PC-9 (cell line): ENCODE data around the gene GULP1. TPM values are rescaled to one million over a fixed set of nuclear protein-coding genes. Genes with fewer than 3 reads are reported as not detected.
A peak's percentile ranks its signal among the peaks of the same experiment; 100 is the strongest.

Source experiments
- BruUV-seq: library from RNA; stranded (reverse); fragments of 400-500 nt; replicated peaks from 2 replicates; lab custom pipeline; 2021; lab: Mats Ljungman, UMichigan
- CTCF ChIA-PET: fragments of 300-600 bp; sonication (Branson Sonifier 250); formaldehyde crosslinking; loops from one replicate; lab custom pipeline; 2022; ENCODE audit warnings: antibody characterized with exemption; lab: Charles Lee
- POLR2A ChIA-PET: fragments of 300-600 bp; sonication (Branson Sonifier 250); formaldehyde crosslinking; loops from one replicate; lab custom pipeline; 2022; ENCODE audit warnings: antibody characterized with exemption; ENCODE audit not compliant: unreplicated experiment; lab: Charles Lee
- DNase-seq, 2 experiments: peaks; one replicate each; pipeline versions ENCODE4 v3.0.0 to v3.0.0-alpha.2; 2015 to 2022; ENCODE audit warnings: mixed read lengths in 1 of 2
- H2AFZ ChIP-seq: fragments of 200-600 bp; sonication (generic); 2 replicates; pipeline ENCODE4 v1.8.1; 2017; ENCODE audit warnings: antibody characterized with exemption
- H3F3A ChIP-seq: fragments of 200-600 bp; sonication (generic); 2 replicates; pipeline ENCODE4 v1.8.1; 2017; ENCODE audit warnings: antibody characterized with exemption, mild to moderate bottlenecking, low read depth; ENCODE audit not compliant: insufficient read depth
- H3K27ac ChIP-seq: fragments of 200-600 bp; sonication (generic); 2 replicates; pipeline ENCODE4 v1.6.1; 2016; ENCODE audit warnings: mixed run types
- H3K27me3 ChIP-seq: fragments of 200-600 bp; sonication (generic); 2 replicates; pipeline ENCODE4 v1.6.1; 2016; ENCODE audit warnings: low read depth, mixed run types; ENCODE audit not compliant: insufficient read depth
- H3K36me3 ChIP-seq: fragments of 200-600 bp; sonication (generic); 2 replicates; pipeline ENCODE4 v1.6.1; 2016; ENCODE audit warnings: low read depth, mixed run types
- H3K4me1 ChIP-seq: fragments of 200-600 bp; sonication (generic); replicated peaks from 2 replicates; pipeline ENCODE4 v1.6.1; 2016; ENCODE audit warnings: mixed run types; ENCODE audit not compliant: insufficient read depth
- H3K4me2 ChIP-seq: fragments of 200-600 bp; sonication (generic); 2 replicates; pipeline ENCODE4 v1.6.1; 2017; ENCODE audit warnings: mixed run types
- H3K4me3 ChIP-seq: fragments of 200-600 bp; sonication (generic); 2 replicates; pipeline ENCODE4 v1.6.1; 2016; ENCODE audit warnings: mixed run types
- H3K79me2 ChIP-seq: fragments of 200-600 bp; sonication (generic); 2 replicates; pipeline ENCODE4 v1.6.1; 2017; ENCODE audit warnings: low read depth, mixed run types
- H3K9me2 ChIP-seq: fragments of 200-600 bp; sonication (generic); 2 replicates; pipeline ENCODE4 v1.8.1; 2017; ENCODE audit warnings: mild to moderate bottlenecking; ENCODE audit not compliant: insufficient read depth
- H3K9me3 ChIP-seq: fragments of 200-600 bp; sonication (generic); 2 replicates; pipeline ENCODE4 v1.8.1; 2016; ENCODE audit warnings: low read depth; ENCODE audit not compliant: insufficient read depth
- H4K20me1 ChIP-seq: fragments of 200-600 bp; sonication (generic); 2 replicates; pipeline ENCODE4 v1.8.1; 2017; ENCODE audit not compliant: insufficient read depth
- CTCF ChIP-seq: fragments of 200-600 bp; sonication (generic); conservative IDR thresholded peaks from 2 replicates; pipeline ENCODE4 v1.6.1; 2017; ENCODE audit warnings: mixed run types, antibody characterized with exemption, mild to moderate bottlenecking, moderate library complexity
- EZH2 ChIP-seq: fragments of 200-600 bp; sonication (generic); IDR thresholded peaks from 2 replicates; pipeline ENCODE4 v1.8.0; 2017; ENCODE audit warnings: antibody characterized with exemption, low read depth
- intact Hi-C: fragments of 100-400 bp; cut with micrococcal nuclease; formaldehyde crosslinking; loops from one replicate; pipeline ENCODE4 v1.10.0; 2022; ENCODE audit not compliant: unreplicated experiment
- total RNA-seq: library from RNA; stranded (reverse); gene quantifications from 2 replicates; pipeline ENCODE4 v1.2.3, GENCODE V29; 2021

GULP1 gene
- total RNA-seq, 1 experiment from 2014 or later, result 38.0 TPM

- intact Hi-C loops, result no loop called here
- no peaks in the 10 kb centered on the region; the same call in 1 of the 2 replicates for H3K9me3 ChIP-seq
- no peaks in the 10 kb centered on the region for H3K79me2 ChIP-seq
- H3K36me3 ChIP-seq, result 0 out of 2 replicates have a peak, but pooled peaks cover 6% of the 10 kb centered on the region
- peaks cover 6% of the 10 kb centered on the region; the same call in 1 of the 2 replicates for H3K4me1 ChIP-seq
- peak in 1 of 2 experiments; percentile 37 for DNase-seq
- H3K27me3 ChIP-seq, result no peaks in the 10 kb centered on the region
- TF ChIP-seq CTCF, result no peak
- TF ChIP-seq EZH2, result no peak
- BruUV-seq, result no TSS peak
- no peaks in the 10 kb centered on the region for H4K20me1 ChIP-seq
- H3K9me2 ChIP-seq, result no peaks in the 10 kb centered on the region
- CTCF ChIA-PET, result no interaction called here
- H3K27ac ChIP-seq, result no peak overlapping the region
- peaks cover 12% of the 10 kb centered on the region; the same call in 1 of the 2 replicates for H3F3A ChIP-seq
- H2AFZ ChIP-seq, result no peak overlapping the region
- POLR2A ChIA-PET, result no interaction called here
- no peak overlapping the region for H3K4me3 ChIP-seq
- no peak overlapping the region for H3K4me2 ChIP-seq
These were observed 11.8 kb downstream of the GULP1 start for GRCh38 chr2:188303363-188304031.

- no peaks in the 10 kb centered on the region for H3K4me1 ChIP-seq
- no TSS peak for BruUV-seq
These were observed 13.6 kb downstream of the GULP1 start for GRCh38 chr2:188305271-188305670.

GRCh38 chr2:188306271-188306670 lies 14.6 kb downstream of the GULP1 start:
- H4K20me1 ChIP-seq, result no peaks in the 10 kb centered on the region
- no peaks in the 10 kb centered on the region for H3K9me3 ChIP-seq
- DNase-seq, result no peak
- no peaks in the 10 kb centered on the region for H3K9me2 ChIP-seq
- no peaks in the 10 kb centered on the region for H3K4me1 ChIP-seq
- H3F3A ChIP-seq, result no peaks in the 10 kb centered on the region
- ChIA-PET CTCF (no interaction called here), POLR2A (no interaction called here)
- H3K4me3 ChIP-seq, result no peak overlapping the region
- no peak overlapping the region for H3K27ac ChIP-seq
- no TSS peak for BruUV-seq
- no peak for TF ChIP-seq EZH2
- TF ChIP-seq CTCF, result no peak
- intact Hi-C loops, result no loop called here
- no peaks in the 10 kb centered on the region for H3K79me2 ChIP-seq
- H2AFZ ChIP-seq, result no peak overlapping the region
- no peaks in the 10 kb centered on the region for H3K27me3 ChIP-seq
- H3K36me3 ChIP-seq, result no peaks in the 10 kb centered on the region
- no peak overlapping the region for H3K4me2 ChIP-seq

More at GRCh38 chr2:188305271-188305670, 13.6 kb downstream of the GULP1 start:
- Histone ChIP-seq H3K9me3 (no peaks in the 10 kb centered on the region), H3K36me3 (no peaks in the 10 kb centered on the region), H2AFZ (no peak overlapping the region), H4K20me1 (no peaks in the 10 kb centered on the region), H3K4me3 (no peak overlapping the region), H3K4me2 (no peak overlapping the region), H3F3A (no peaks in the 10 kb centered on the region), H3K27me3 (no peaks in the 10 kb centered on the region), H3K27ac (no peak overlapping the region), H3K9me2 (no peaks in the 10 kb centered on the region), H3K79me2 (no peaks in the 10 kb centered on the region)
- intact Hi-C loops, result no loop called here
- CTCF ChIA-PET, result no interaction called here
- TF ChIP-seq EZH2 (no peak), CTCF (no peak)
- DNase-seq, result no peak
- POLR2A ChIA-PET, result no interaction called here
